Liver (tissue), 9 donors: ENCODE results near the gene IL1RN. TPM values are rescaled to one million over a fixed set of nuclear protein-coding genes. Genes with fewer than 3 reads are reported as not detected.

ENCODE experiments used
- DNase-seq: peaks from one replicate; pipeline ENCODE4 v3.0.0-alpha.2; 2017; ENCODE audit warnings: low spot score
- H3K27ac ChIP-seq, 2 donors: one replicate each; pipeline ENCODE4 v1.7.0; 2013; ENCODE audit warnings: inconsistent platforms in 2 of 2, low read length in 2 of 2, control low read depth in 1 of 2, low read depth in 1 of 2, mild to moderate bottlenecking in 1 of 2
- H3K27me3 ChIP-seq, 4 donors: one replicate each; pipeline versions ENCODE4 v1.6.1 to v1.7.0; 2013; ENCODE audit warnings: low read length in 3 of 4, inconsistent platforms in 1 of 4, mild to moderate bottlenecking in 1 of 4, moderate library complexity in 1 of 4; ENCODE audit not compliant: control insufficient read depth in 4 of 4, insufficient read depth in 4 of 4
- H3K36me3 ChIP-seq, 4 donors: one replicate each; pipeline versions ENCODE4 v1.6.1 to v1.7.0; 2013; ENCODE audit warnings: low read length in 3 of 4, mild to moderate bottlenecking in 3 of 4, low read depth in 1 of 4, moderate library complexity in 1 of 4; ENCODE audit not compliant: control insufficient read depth in 4 of 4, insufficient read depth in 3 of 4
- H3K4me1 ChIP-seq, 4 donors: one replicate each; pipeline versions ENCODE4 v1.6.1 to v1.7.0; 2013; ENCODE audit warnings: low read length in 3 of 4, mild to moderate bottlenecking in 3 of 4, moderate library complexity in 1 of 4; ENCODE audit not compliant: control insufficient read depth in 4 of 4, insufficient read depth in 4 of 4
- H3K4me3 ChIP-seq, 3 donors: one replicate each; pipeline versions ENCODE4 v1.6.1 to v1.7.0; 2013; ENCODE audit warnings: low read length in 3 of 3, control low read depth in 1 of 3, low read depth in 1 of 3, mild to moderate bottlenecking in 1 of 3
- H3K9ac ChIP-seq, 2 donors: one replicate each; pipeline ENCODE4 v1.7.0; 2013; ENCODE audit warnings: low read length in 2 of 2, mild to moderate bottlenecking in 2 of 2, moderate library complexity in 2 of 2, control low read depth in 1 of 2, low read depth in 1 of 2
- H3K9me3 ChIP-seq, 4 donors: one replicate each; pipeline versions ENCODE4 v1.6.1 to v1.7.0; 2013; ENCODE audit warnings: low read length in 3 of 4; ENCODE audit not compliant: control insufficient read depth in 4 of 4
- ATF3 ChIP-seq: IDR thresholded peaks from 2 replicates; pipeline ENCODE4 v1.6.1; 2016; ENCODE audit warnings: antibody characterized with exemption
- CTCF ChIP-seq: fragments of 150-350 bp; IDR thresholded peaks from 2 replicates; pipeline ENCODE4 v1.5.1; 2017; ENCODE audit warnings: improper control_type of control experiment, low read depth, low read length; ENCODE audit not compliant: missing input control
- EGR1 ChIP-seq, 2 donors: IDR thresholded peaks; 2 replicates each; pipeline ENCODE4 v1.6.1; 2016 to 2018; ENCODE audit warnings: antibody characterized with exemption in 2 of 2, low read depth in 2 of 2
- FOXA1 ChIP-seq: IDR thresholded peaks from 2 replicates; pipeline ENCODE4 v1.6.1; 2016; ENCODE audit warnings: antibody characterized with exemption
- FOXA2 ChIP-seq: IDR thresholded peaks from 2 replicates; pipeline ENCODE4 v1.6.1; 2016; ENCODE audit warnings: antibody characterized with exemption
- GABPA ChIP-seq, 2 donors: IDR thresholded peaks in 1 of 2; conservative IDR thresholded peaks in 1 of 2; 2 replicates each; pipeline ENCODE4 v1.6.1; 2016; ENCODE audit warnings: antibody characterized with exemption in 2 of 2, mild to moderate bottlenecking in 1 of 2, moderate library complexity in 1 of 2
- HNF4A ChIP-seq, 2 donors: conservative IDR thresholded peaks; 2 replicates each; pipeline ENCODE4 v1.6.1; 2016; ENCODE audit warnings: antibody characterized with exemption in 2 of 2, mild to moderate bottlenecking in 2 of 2
- HNF4G ChIP-seq: IDR thresholded peaks from 2 replicates; pipeline ENCODE4 v1.6.1; 2016; ENCODE audit warnings: antibody characterized with exemption
- JUND ChIP-seq, 2 donors: IDR thresholded peaks; 2 replicates each; pipeline ENCODE4 v1.6.1; 2016; ENCODE audit warnings: antibody characterized with exemption in 2 of 2
- NR2F2 ChIP-seq: IDR thresholded peaks from 2 replicates; pipeline ENCODE4 v1.6.1; 2016; ENCODE audit warnings: antibody characterized with exemption
- RAD21 ChIP-seq, 2 donors: IDR thresholded peaks; 2 replicates each; pipeline ENCODE4 v1.6.1; 2016; ENCODE audit warnings: antibody characterized with exemption in 2 of 2, mild to moderate bottlenecking in 2 of 2
- REST ChIP-seq: IDR thresholded peaks from 2 replicates; pipeline ENCODE4 v1.6.1; 2016; ENCODE audit warnings: antibody characterized with exemption, mild to moderate bottlenecking
- RXRA ChIP-seq, 2 donors: IDR thresholded peaks; 2 replicates each; pipeline ENCODE4 v1.6.1; 2017 to 2018; ENCODE audit warnings: antibody characterized with exemption in 2 of 2, mild to moderate bottlenecking in 1 of 2
- SP1 ChIP-seq: IDR thresholded peaks from 2 replicates; pipeline ENCODE4 v1.6.1; 2018; ENCODE audit warnings: antibody characterized with exemption, mild to moderate bottlenecking
- TAF1 ChIP-seq: conservative IDR thresholded peaks from 2 replicates; pipeline ENCODE4 v1.6.1; 2016; ENCODE audit warnings: antibody characterized with exemption, mild to moderate bottlenecking
- YY1 ChIP-seq: IDR thresholded peaks from 2 replicates; pipeline ENCODE4 v1.6.1; 2016; ENCODE audit warnings: antibody characterized with exemption, mild to moderate bottlenecking
- WGBS: extraction: QIAGEN DNeasy Blood & Tissue Kit; methylation state at CpG from one replicate; pipeline ENCODE4 v1.1.7; 2013; 5-methylcytosine and 5-hydroxymethylcytosine counted together
- polyA plus RNA-seq, 2 donors: library from polyadenylated mRNA; stranded (reverse) in 1 of 2; unstranded in 1 of 2; fragments of 200-250 nt in 1 of 2; fragments of >200 nt in 1 of 2; fragmentation: Nextera tagmentation in 1 of 2; extraction: Ambion mirVana in 1 of 2; gene quantifications; one replicate each; pipeline versions ENCODE4 v1.2.1 to v1.2.3, GENCODE V29; 2013 to 2015
- total RNA-seq, 2 donors: library from RNA; depleted of rRNA; stranded (reverse); fragments of >200 nt; gene quantifications; one replicate each; pipeline ENCODE4 v1.2.3, GENCODE V29; 2014
- donor health status: healthy.
- donor health status: healthy.
- donor health status: healthy.
- donor health status: healthy.
- donor health status: healthy.

IL1RN gene
- total and polyA plus RNA-seq, 4 donors = 3.9 to 121 (median 25.8) TPM

- H3K27me3 ChIP-seq = no peaks in the 10 kb centered on the region
- no peaks in the 10 kb centered on the region for H3K9me3 ChIP-seq
- no peak overlapping the region for H3K4me3 ChIP-seq
- no peak overlapping the region for H3K9ac ChIP-seq
- no peak for TF ChIP-seq CTCF
- TF ChIP-seq RAD21 (IDR thresholded peaks at IDR 0.05) = peak in 1 of 2 donors; percentile 43
- peak; percentile 59 for TF ChIP-seq HNF4G
- no peak for TF ChIP-seq EGR1 (IDR thresholded peaks at IDR 0.05; ENCODE audit: low read depth in 2 of 2)
- peak; percentile 90 for TF ChIP-seq RXRA (IDR thresholded peaks at IDR 0.05)
- TF ChIP-seq JUND (IDR thresholded peaks at IDR 0.05) = peak; percentile 35 to 45
- TF ChIP-seq FOXA1 = no peak
- peak; percentile 81 for TF ChIP-seq SP1
- no peak for TF ChIP-seq NR2F2
- no peak for TF ChIP-seq TAF1
- peak; percentile 83 to 87 for TF ChIP-seq HNF4A (conservative IDR thresholded peaks at IDR 0.05)
- H3K36me3 ChIP-seq = no peaks in the 10 kb centered on the region
- 50% methylated on average over 6 of the region's 6 CpGs for WGBS
- DNase-seq = no peak
- H3K27ac ChIP-seq = no peak overlapping the region
- H3K4me1 ChIP-seq = peaks cover 0 to 10% (median 1%) of the 10 kb centered on the region in 4 donors
These were observed 15.5 kb upstream of the IL1RN start for GRCh38 chr2:113111823-113112287.

- no peaks in the 10 kb centered on the region for H3K36me3 ChIP-seq
- no peak overlapping the region for H3K27ac ChIP-seq
- 77% methylated on average over 8 of the region's 8 CpGs for WGBS
- H3K9me3 ChIP-seq = no peaks in the 10 kb centered on the region
- H3K4me1 ChIP-seq = peaks cover 0 to 10% (median 1%) of the 10 kb centered on the region in 4 donors
- no peak overlapping the region for H3K9ac ChIP-seq
- TF ChIP-seq JUND (IDR thresholded peaks at IDR 0.05) (no peak), GABPA (IDR thresholded peaks at IDR 0.05 in 1 of 2, conservative IDR thresholded peaks at IDR 0.05 in 1 of 2) (no peak), EGR1 (IDR thresholded peaks at IDR 0.05; ENCODE audit: low read depth in 2 of 2) (no peak), REST (no peak), HNF4G (no peak)
- H3K4me3 ChIP-seq = no peak overlapping the region
- H3K27me3 ChIP-seq = no peaks in the 10 kb centered on the region
- no peak for DNase-seq
These were observed 15.0 kb upstream of the IL1RN start for GRCh38 chr2:113112441-113112840.

- no peaks in the 10 kb centered on the region for H3K9me3 ChIP-seq
- H3K9ac ChIP-seq = no peak overlapping the region
- no peak overlapping the region for H3K27ac ChIP-seq
- WGBS = 87% methylated on average over 6 of the region's 6 CpGs
- H3K27me3 ChIP-seq = no peaks in the 10 kb centered on the region
- peaks cover 0 to 10% (median 1%) of the 10 kb centered on the region in 4 donors for H3K4me1 ChIP-seq
- H3K4me3 ChIP-seq = no peak overlapping the region
- H3K36me3 ChIP-seq = no peaks in the 10 kb centered on the region
- no peak for DNase-seq
- no peak for TF ChIP-seq YY1
- no peak for TF ChIP-seq GABPA (IDR thresholded peaks at IDR 0.05 in 1 of 2, conservative IDR thresholded peaks at IDR 0.05 in 1 of 2)
- TF ChIP-seq SP1 = no peak
- no peak for TF ChIP-seq FOXA1
- TF ChIP-seq FOXA2 = no peak
- no peak for TF ChIP-seq TAF1
- no peak for TF ChIP-seq NR2F2
- TF ChIP-seq ATF3 = no peak
- TF ChIP-seq REST = no peak
- TF ChIP-seq RAD21 (IDR thresholded peaks at IDR 0.05) = no peak
- no peak for TF ChIP-seq JUND (IDR thresholded peaks at IDR 0.05)
- no peak for TF ChIP-seq HNF4A (conservative IDR thresholded peaks at IDR 0.05)
These were observed 14.5 kb upstream of the IL1RN start for GRCh38 chr2:113112871-113113270.
